ENCODE data around the gene CPLANE2. TPM values are rescaled to one million over a fixed set of nuclear protein-coding genes. Genes with fewer than 3 reads are reported as not detected.

CPLANE2 gene
- total RNA-seq, 2 donors from 2014 or later, result 9.3 to 14.6 TPM

- no peak overlapping the region for H3K4me3 ChIP-seq
- no peaks in the 10 kb centered on the region for H3K9me3 ChIP-seq
- no peak overlapping the region for H3K27ac ChIP-seq
- TF ChIP-seq CTCF (IDR thresholded peaks at IDR 0.05), result no peak
- peaks cover 8 to 36% of the 10 kb centered on the region in 2 donors for H3K4me1 ChIP-seq (ENCODE audit: control insufficient read depth in 1 of 2, low read depth in 2 of 2)
- ATAC-seq (ENCODE audit: insufficient number of reproducible peaks, low FRiP score, low read depth) (no peak), DNase-seq (ENCODE audit: low spot score) (no peak)
- H3K36me3 ChIP-seq, result no peaks in the 10 kb centered on the region
- no peaks in the 10 kb centered on the region for H3K27me3 ChIP-seq (replicated peaks; ENCODE audit: insufficient read depth)
Observed at GRCh38 chr1:16275591-16275990, 38.6 kb upstream of the CPLANE2 start.

GRCh38 chr1:16267690-16268180 lies 30.8 kb upstream of the CPLANE2 start:
- Histone ChIP-seq H3K9me3 (no peaks in the 10 kb centered on the region), H3K27ac (peak overlapping the region in 1 of 2 donors; percentile 1), H3K4me1 (ENCODE audit: control insufficient read depth in 1 of 2, low read depth in 2 of 2) (peaks cover 27 to 75% of the 10 kb centered on the region in 2 donors), H3K36me3 (no peaks in the 10 kb centered on the region), H3K4me3 (no peak overlapping the region), H3K27me3 (replicated peaks; ENCODE audit: insufficient read depth) (no peaks in the 10 kb centered on the region)
- no peak for ATAC-seq (ENCODE audit: insufficient number of reproducible peaks, low FRiP score, low read depth)
- DNase-seq (ENCODE audit: low spot score), result no peak
- TF ChIP-seq CTCF (IDR thresholded peaks at IDR 0.05), result no peak

- ATAC-seq (ENCODE audit: insufficient number of reproducible peaks, low FRiP score, low read depth), result no peak
- Histone ChIP-seq H3K27ac (peak overlapping the region in 1 of 2 donors; percentile 23), H3K4me3 (no peak overlapping the region), H3K36me3 (no peaks in the 10 kb centered on the region), H3K4me1 (ENCODE audit: control insufficient read depth in 1 of 2, low read depth in 2 of 2) (peaks cover 25 to 71% of the 10 kb centered on the region in 2 donors), H3K27me3 (replicated peaks; ENCODE audit: insufficient read depth) (no peaks in the 10 kb centered on the region), H3K9me3 (no peaks in the 10 kb centered on the region)
- no peak for DNase-seq (ENCODE audit: low spot score)
- TF ChIP-seq CTCF (IDR thresholded peaks at IDR 0.05), result no peak
Observed at GRCh38 chr1:16266411-16267118, 29.6 kb upstream of the CPLANE2 start.

- Histone ChIP-seq H3K4me3 (no peak overlapping the region), H3K27me3 (replicated peaks; ENCODE audit: insufficient read depth) (no peaks in the 10 kb centered on the region), H3K36me3 (no peaks in the 10 kb centered on the region), H3K9me3 (no peaks in the 10 kb centered on the region), H3K4me1 (ENCODE audit: control insufficient read depth in 1 of 2, low read depth in 2 of 2) (peaks cover 22 to 71% of the 10 kb centered on the region in 2 donors), H3K27ac (no peak overlapping the region)
- TF ChIP-seq CTCF (IDR thresholded peaks at IDR 0.05), result no peak
- ATAC-seq (ENCODE audit: insufficient number of reproducible peaks, low FRiP score, low read depth) (no peak), DNase-seq (ENCODE audit: low spot score) (no peak)
Observed at GRCh38 chr1:16262067-16262466, 25.1 kb upstream of the CPLANE2 start.

DNA sequence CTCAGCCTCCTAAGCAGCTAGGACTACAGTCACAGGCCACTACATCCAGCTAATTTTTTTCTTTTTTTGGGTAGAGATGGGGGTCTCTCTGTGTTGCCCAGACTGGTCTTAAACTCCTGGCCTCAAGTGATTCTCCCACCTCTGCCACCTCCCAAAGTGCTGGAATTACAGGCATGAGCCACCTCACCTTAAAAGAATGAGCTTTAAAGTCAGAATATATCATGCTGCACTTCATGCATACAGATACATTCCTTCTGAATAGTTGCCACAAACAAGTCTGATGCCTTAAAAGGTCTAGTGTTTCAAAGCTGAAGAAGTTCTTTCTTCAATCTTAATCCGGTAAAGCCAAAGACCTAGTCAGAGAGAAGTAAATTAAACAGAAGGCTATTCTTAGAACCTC lies 23.8 kb upstream of the CPLANE2 start:
- no peak overlapping the region for H3K4me3 ChIP-seq
- DNase-seq (ENCODE audit: low spot score), result no peak
- peaks cover 17 to 66% of the 10 kb centered on the region in 2 donors for H3K4me1 ChIP-seq (ENCODE audit: control insufficient read depth in 1 of 2, low read depth in 2 of 2)
- no peaks in the 10 kb centered on the region for H3K9me3 ChIP-seq
- no peak for TF ChIP-seq CTCF (IDR thresholded peaks at IDR 0.05)
- no peak for ATAC-seq (ENCODE audit: insufficient number of reproducible peaks, low FRiP score, low read depth)
- no peaks in the 10 kb centered on the region for H3K27me3 ChIP-seq (replicated peaks; ENCODE audit: insufficient read depth)
- peaks cover 3% of the 10 kb centered on the region for H3K36me3 ChIP-seq
- peak overlapping the region in 1 of 2 donors; percentile 57 for H3K27ac ChIP-seq
